Suprapubic skin (tissue), 4 donors: ENCODE measurements around the gene SHC1. TPM values are rescaled to one million over a fixed set of nuclear protein-coding genes. Genes with fewer than 3 reads are reported as not detected.
A peak's percentile ranks its signal among the peaks of the same experiment; 100 is the strongest.

Experiments used
- DNase-seq, 2 donors: peaks; one replicate each; pipeline ENCODE4 v3.0.0-alpha.2; 2019; ENCODE audit warnings: low spot score in 2 of 2
- H3K27ac ChIP-seq: fragments of 200-600 bp; sonication (generic); one replicate; pipeline ENCODE4 v1.5.1; 2019
- H3K27me3 ChIP-seq: fragments of 200-600 bp; sonication (generic); one replicate; pipeline ENCODE4 v1.5.1; 2019
- H3K36me3 ChIP-seq: fragments of 200-600 bp; sonication (generic); one replicate; pipeline ENCODE4 v1.5.1; 2019
- H3K4me1 ChIP-seq: fragments of 200-600 bp; sonication (generic); one replicate; pipeline ENCODE4 v1.5.1; 2019
- H3K4me3 ChIP-seq: fragments of 200-600 bp; sonication (generic); one replicate; pipeline ENCODE4 v1.5.1; 2019; ENCODE audit warnings: mild to moderate bottlenecking
- H3K9me3 ChIP-seq: fragments of 200-600 bp; sonication (generic); one replicate; pipeline ENCODE4 v1.5.1; 2019
- EP300 ChIP-seq: sonication (generic); formaldehyde crosslinking; IDR thresholded peaks from one replicate; pipeline ENCODE4 v1.6.1; 2017; ENCODE audit warnings: antibody characterized with exemption
- POLR2A ChIP-seq, 2 donors: fragments of 450-650 bp; IDR thresholded peaks; one replicate each; pipeline ENCODE4 v1.6.1; 2017; ENCODE audit warnings: antibody characterized with exemption in 2 of 2, mild to moderate bottlenecking in 2 of 2, moderate library complexity in 2 of 2
- POLR2AphosphoS5 ChIP-seq, 3 donors: sonication (generic); formaldehyde crosslinking; IDR thresholded peaks; one replicate each; pipeline ENCODE4 v1.6.1; 2017; ENCODE audit warnings: antibody characterized with exemption in 3 of 3
- WGBS: methylation state at CpG from one replicate; pipeline ENCODE4 v1.1.5; 2018; 5-methylcytosine and 5-hydroxymethylcytosine counted together
- total RNA-seq, 4 donors: library from RNA; depleted of rRNA; stranded (reverse); fragments of >200 nt; gene quantifications; one replicate each; pipeline ENCODE4 v1.1.0, GENCODE V29; 2016
- TF ChIP-seq, protein P1 (sequence below), 2 donors: fragments of 200-600 bp in 1 of 2; fragments of 450-650 bp in 1 of 2; sonication (generic) in 1 of 2; IDR thresholded peaks; one replicate each; pipeline ENCODE4 v1.5.1; 2016 to 2019; ENCODE audit warnings: antibody characterized with exemption in 2 of 2, mild to moderate bottlenecking in 1 of 2, moderate library complexity in 1 of 2

The SHC1 gene
- total RNA-seq, 4 donors from 2014 or later: 54.5 to 102 (median 69.5) TPM

DNA sequence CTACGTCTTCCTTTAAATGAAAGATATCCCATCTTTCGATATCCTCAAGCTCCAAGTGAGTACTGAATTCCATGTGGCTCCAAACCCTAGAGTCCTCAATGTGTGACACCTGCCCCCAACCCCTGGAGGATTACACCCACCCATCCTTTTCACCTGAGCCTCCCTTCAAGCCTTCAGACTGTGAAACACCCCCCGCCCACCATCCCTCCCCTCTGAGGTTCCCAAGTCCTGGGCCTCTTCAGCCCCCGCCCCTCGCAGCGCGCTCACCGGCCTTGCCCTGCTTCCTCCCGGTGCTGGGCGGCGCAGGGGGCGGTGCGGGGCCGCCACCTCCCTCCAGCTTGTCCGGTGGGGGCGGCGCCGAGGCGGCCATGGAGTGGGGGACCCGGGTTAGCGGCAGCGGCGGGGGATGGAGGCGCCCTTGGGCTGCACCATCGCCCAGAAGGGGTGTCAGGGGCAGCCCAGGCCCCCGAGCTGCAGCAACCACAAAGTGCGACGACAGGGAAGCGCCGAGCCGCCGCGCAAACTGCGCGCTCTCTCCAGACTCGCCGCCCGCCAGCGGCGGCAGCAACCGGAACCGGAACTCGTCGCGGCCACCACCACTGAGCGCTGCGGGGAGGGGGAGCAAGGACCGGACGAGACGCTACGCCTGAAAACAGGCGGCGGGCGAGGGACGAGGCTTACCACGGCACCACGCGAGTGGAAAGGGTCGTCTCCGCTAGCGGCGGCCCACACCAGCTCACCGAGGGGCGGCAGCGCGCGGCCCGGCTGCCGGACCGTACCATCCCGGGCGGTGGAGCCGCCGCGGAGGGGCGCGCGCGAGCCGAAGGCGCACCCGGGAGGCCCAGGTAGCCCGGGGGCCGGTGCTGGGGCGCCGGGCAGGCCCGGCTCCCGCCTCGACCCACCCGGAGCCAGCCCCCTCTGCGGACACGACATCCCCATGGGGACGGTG is 9.1 kb downstream of the SHC1 start, which contains the start of gene PYGO2:
Gene PYGO2, minus strand, starts transcription at position 576 of the 949 bp plus-strand sequence. Its CDS starts 206 bp downstream, at position 370.
- TF ChIP-seq, protein P1, sequence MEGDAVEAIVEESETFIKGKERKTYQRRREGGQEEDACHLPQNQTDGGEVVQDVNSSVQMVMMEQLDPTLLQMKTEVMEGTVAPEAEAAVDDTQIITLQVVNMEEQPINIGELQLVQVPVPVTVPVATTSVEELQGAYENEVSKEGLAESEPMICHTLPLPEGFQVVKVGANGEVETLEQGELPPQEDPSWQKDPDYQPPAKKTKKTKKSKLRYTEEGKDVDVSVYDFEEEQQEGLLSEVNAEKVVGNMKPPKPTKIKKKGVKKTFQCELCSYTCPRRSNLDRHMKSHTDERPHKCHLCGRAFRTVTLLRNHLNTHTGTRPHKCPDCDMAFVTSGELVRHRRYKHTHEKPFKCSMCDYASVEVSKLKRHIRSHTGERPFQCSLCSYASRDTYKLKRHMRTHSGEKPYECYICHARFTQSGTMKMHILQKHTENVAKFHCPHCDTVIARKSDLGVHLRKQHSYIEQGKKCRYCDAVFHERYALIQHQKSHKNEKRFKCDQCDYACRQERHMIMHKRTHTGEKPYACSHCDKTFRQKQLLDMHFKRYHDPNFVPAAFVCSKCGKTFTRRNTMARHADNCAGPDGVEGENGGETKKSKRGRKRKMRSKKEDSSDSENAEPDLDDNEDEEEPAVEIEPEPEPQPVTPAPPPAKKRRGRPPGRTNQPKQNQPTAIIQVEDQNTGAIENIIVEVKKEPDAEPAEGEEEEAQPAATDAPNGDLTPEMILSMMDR (IDR thresholded peaks at IDR 0.05): peak; percentile 36 to 71
- no peak for TF ChIP-seq EP300
- peak in 2 of 3 donors; percentile 54 to 76 for TF ChIP-seq POLR2AphosphoS5 (IDR thresholded peaks at IDR 0.05)
- TF ChIP-seq POLR2A (IDR thresholded peaks at IDR 0.05): peak in 1 of 2 donors; percentile 29
- no peaks in the 10 kb centered on the region for H3K27me3 ChIP-seq
- H3K4me3 ChIP-seq: peak within 1 kb of the TSS; percentile 90
- H3K4me1 ChIP-seq: peaks cover 50% of the 10 kb centered on the region
- H3K27ac ChIP-seq: peak within 1 kb of the TSS; percentile 99
- DNase-seq: peak; percentile 88
- peaks cover 55% of the 10 kb centered on the region for H3K36me3 ChIP-seq
- WGBS: under 1% methylated on average over 23 of the region's 93 CpGs
- H3K9me3 ChIP-seq: no peaks in the 10 kb centered on the region

DNA sequence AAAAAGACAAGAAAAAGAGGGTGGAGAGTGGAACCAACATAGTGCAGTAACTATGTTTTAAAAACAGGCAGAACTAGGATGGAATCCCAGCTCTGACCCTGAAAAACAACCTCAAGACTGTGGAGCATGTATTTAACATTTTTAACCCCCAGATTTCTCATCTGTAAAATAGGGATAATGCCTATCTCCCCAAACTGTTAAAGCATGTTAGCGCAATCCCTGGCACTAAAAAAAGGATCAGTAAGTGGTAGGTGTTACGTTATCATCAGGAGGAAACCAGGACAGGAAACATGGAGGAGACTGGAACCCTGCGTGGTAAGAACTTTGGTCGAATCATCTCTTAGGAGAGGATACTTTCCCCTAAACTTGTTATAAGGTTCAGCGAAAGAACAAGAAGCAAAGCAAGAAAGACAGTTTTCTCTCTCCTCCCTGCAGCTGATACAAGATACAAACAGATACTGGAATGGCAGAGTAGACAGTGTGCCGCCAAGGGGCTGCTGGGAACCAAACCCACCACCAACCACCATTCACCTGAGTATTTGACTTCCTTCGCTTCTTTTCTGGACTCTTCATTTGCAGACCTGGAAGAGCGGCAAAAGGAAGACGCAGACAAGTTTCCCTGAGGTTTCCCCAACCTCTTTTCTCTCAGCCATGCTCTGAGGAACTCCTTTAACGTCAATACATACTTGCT is 10.0 kb downstream of the SHC1 start:
- Histone ChIP-seq H3K9me3 (no peaks in the 10 kb centered on the region), H3K27ac (peak overlapping the region; percentile 99), H3K4me3 (peak overlapping the region; percentile 90), H3K27me3 (no peaks in the 10 kb centered on the region), H3K4me1 (peaks cover 53% of the 10 kb centered on the region), H3K36me3 (peaks cover 46% of the 10 kb centered on the region)
- DNase-seq: no peak
- TF ChIP-seq POLR2A (IDR thresholded peaks at IDR 0.05) (no peak), POLR2AphosphoS5 (IDR thresholded peaks at IDR 0.05) (no peak), EP300 (no peak)
- TF ChIP-seq, protein P1 (IDR thresholded peaks at IDR 0.05): no peak
- WGBS: 26% methylated on average over 10 of the region's 10 CpGs

- no peak for DNase-seq
- H3K27me3 ChIP-seq: no peaks in the 10 kb centered on the region
- no peak overlapping the region for H3K27ac ChIP-seq
- peaks cover 34% of the 10 kb centered on the region for H3K36me3 ChIP-seq
- H3K9me3 ChIP-seq: no peaks in the 10 kb centered on the region
- no peak overlapping the region for H3K4me3 ChIP-seq
- TF ChIP-seq EP300: no peak
- TF ChIP-seq POLR2AphosphoS5 (IDR thresholded peaks at IDR 0.05): no peak
- TF ChIP-seq, protein P1 (IDR thresholded peaks at IDR 0.05): no peak
- TF ChIP-seq POLR2A (IDR thresholded peaks at IDR 0.05): no peak
- peaks cover 65% of the 10 kb centered on the region for H3K4me1 ChIP-seq
- WGBS: 89% methylated on average over 6 of the region's 7 CpGs
These were observed 11.1 kb downstream of the SHC1 start for GRCh38 chr1:154959426-154959780.

DNA sequence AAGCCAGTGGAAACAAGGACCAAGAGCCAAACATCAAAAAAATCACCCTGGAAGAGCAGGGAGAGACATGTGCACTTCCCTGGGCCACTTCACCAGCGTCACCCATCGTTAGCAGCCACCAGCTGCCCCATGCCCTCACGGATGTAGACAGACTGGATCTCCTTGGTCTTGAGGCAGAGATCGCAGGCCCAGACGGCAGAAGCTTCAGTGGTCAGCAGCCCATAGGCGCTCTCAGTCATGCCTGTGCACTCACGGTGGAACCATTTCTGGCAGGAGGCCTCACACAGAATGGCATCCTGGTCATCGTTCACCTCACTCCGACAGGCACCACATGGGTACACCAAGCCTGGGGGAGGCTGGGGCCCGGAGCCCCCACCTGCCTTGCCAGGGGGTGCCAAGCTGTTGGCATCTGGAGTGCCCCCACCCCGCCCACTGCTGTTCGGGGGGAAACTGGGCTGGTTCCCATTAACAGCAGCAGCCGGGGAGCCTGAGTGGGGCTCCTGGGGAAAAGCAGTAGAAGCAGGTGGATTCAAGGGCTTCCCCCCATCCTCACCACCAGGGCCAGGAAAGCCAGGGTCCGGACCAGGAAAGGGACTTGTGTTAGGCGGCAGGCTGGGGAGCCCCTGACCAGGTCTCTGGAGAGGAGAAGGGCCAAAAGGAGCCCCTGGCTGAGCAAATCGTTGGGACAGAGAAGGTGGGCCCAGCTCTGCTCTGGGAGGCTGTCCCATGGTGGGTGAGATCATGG is 11.7 kb downstream of the SHC1 start:
- TF ChIP-seq EP300: no peak
- TF ChIP-seq POLR2AphosphoS5 (IDR thresholded peaks at IDR 0.05): no peak
- TF ChIP-seq, protein P1 (IDR thresholded peaks at IDR 0.05): no peak

More for the DNA sequence above, 11.7 kb downstream of the SHC1 start:
- WGBS: 88% methylated on average over 14 of the region's 16 CpGs
- H3K9me3 ChIP-seq: no peaks in the 10 kb centered on the region
- no peak for DNase-seq
- no peaks in the 10 kb centered on the region for H3K27me3 ChIP-seq
- peaks cover 70% of the 10 kb centered on the region for H3K4me1 ChIP-seq
- no peak overlapping the region for H3K4me3 ChIP-seq
- peaks cover 28% of the 10 kb centered on the region for H3K36me3 ChIP-seq
- H3K27ac ChIP-seq: no peak overlapping the region
